OCI-LY1 (cell line): ENCODE results near the gene SEC61B.

Source experiments
- H2AFZ ChIP-seq: fragments of 200-600 bp; sonication (generic), shearing (Covaris generic); 2 replicates; pipeline ENCODE4 v1.6.0; 2014; ENCODE audit warnings: antibody characterized with exemption, mild to moderate bottlenecking, low read length
- H3F3A ChIP-seq: fragments of 200-600 bp; sonication (generic), shearing (Covaris generic); 2 replicates; pipeline ENCODE4 v1.6.0; 2014; ENCODE audit warnings: mild to moderate bottlenecking, antibody characterized with exemption, low read length, moderate library complexity; ENCODE audit not compliant: insufficient read depth
- H3K27ac ChIP-seq: fragments of 200-600 bp; sonication (generic); 2 replicates; pipeline ENCODE4 v1.5.1; 2014; ENCODE audit warnings: low read length, mixed run types, mild to moderate bottlenecking, low read depth; ENCODE audit not compliant: poor library complexity, severe bottlenecking
- H3K27me3 ChIP-seq: fragments of 200-600 bp; sonication (generic); 2 replicates; pipeline ENCODE4 v1.6.0; 2014; ENCODE audit warnings: antibody characterized with exemption, mild to moderate bottlenecking, low read length, moderate library complexity; ENCODE audit not compliant: insufficient read depth
- H3K36me3 ChIP-seq: fragments of 200-600 bp; sonication (generic); 2 replicates; pipeline ENCODE4 v1.6.1; 2014; ENCODE audit warnings: mild to moderate bottlenecking, antibody characterized with exemption, low read length, moderate library complexity, mixed read lengths; ENCODE audit not compliant: insufficient read depth
- H3K4me1 ChIP-seq: fragments of 200-600 bp; sonication (generic); 2 replicates; pipeline ENCODE4 v1.5.1; 2014; ENCODE audit warnings: mild to moderate bottlenecking, low read length, moderate library complexity; ENCODE audit not compliant: insufficient read depth, severe bottlenecking
- H3K4me2 ChIP-seq: fragments of 200-600 bp; sonication (generic), shearing (Covaris generic); 2 replicates; pipeline ENCODE4 v1.6.1; 2014; ENCODE audit warnings: low read length
- H3K4me3 ChIP-seq: fragments of 200-600 bp; sonication (generic); 2 replicates; pipeline ENCODE4 v1.5.1; 2014; ENCODE audit warnings: low read length, low read depth, mild to moderate bottlenecking, mixed read lengths; ENCODE audit not compliant: poor library complexity, severe bottlenecking
- H3K79me2 ChIP-seq: fragments of 200-600 bp; shearing (Covaris generic); 2 replicates; pipeline ENCODE4 v1.6.1; 2016; ENCODE audit warnings: mixed run types, low read length, mixed read lengths; ENCODE audit not compliant: insufficient read depth
- H3K9ac ChIP-seq: fragments of 200-600 bp; sonication (generic), shearing (Covaris generic); 2 replicates; pipeline ENCODE4 v1.6.1; 2014; ENCODE audit warnings: mild to moderate bottlenecking, low read length, mixed read lengths
- H3K9me2 ChIP-seq: fragments of 200-600 bp; sonication (generic), shearing (Covaris generic); 2 replicates; pipeline ENCODE4 v1.6.1; 2014; ENCODE audit warnings: low read depth, mild to moderate bottlenecking, low read length, mixed read lengths
- H3K9me3 ChIP-seq: fragments of 200-600 bp; shearing (Covaris generic); 2 replicates; pipeline ENCODE4 v1.6.1; 2014; ENCODE audit warnings: low read length, mixed read lengths
- H4K20me1 ChIP-seq: fragments of 200-600 bp; sonication (generic), shearing (Covaris generic); 2 replicates; pipeline ENCODE4 v1.6.0; 2016; ENCODE audit warnings: mild to moderate bottlenecking, low read length; ENCODE audit not compliant: insufficient read depth
- CTCF ChIP-seq: fragments of 200-600 bp; sonication (generic), shearing (Covaris generic); IDR thresholded peaks from 2 replicates; pipeline ENCODE4 v1.5.1; 2017; ENCODE audit warnings: mild to moderate bottlenecking, antibody characterized with exemption, low read length, moderate library complexity, mixed read lengths
- EZH2 ChIP-seq: fragments of 200-600 bp; sonication (generic), shearing (Covaris generic); IDR thresholded peaks from 2 replicates; pipeline ENCODE4 v1.8.0; 2017; ENCODE audit warnings: borderline replicate concordance, mixed run types, mild to moderate bottlenecking, antibody characterized with exemption, low read length, moderate library complexity, mixed read lengths

The SEC61B gene

GRCh38 chr9:99180662-99181061 lies 41.4 kb upstream of the SEC61B start:
- H3K27me3 ChIP-seq: no peaks in the 10 kb centered on the region
- no peaks in the 10 kb centered on the region for H3K9me2 ChIP-seq
- H3K4me2 ChIP-seq: no peak overlapping the region
- H3K79me2 ChIP-seq: no peaks in the 10 kb centered on the region
- no peak overlapping the region for H2AFZ ChIP-seq
- TF ChIP-seq EZH2 (no peak), CTCF (no peak)
- no peaks in the 10 kb centered on the region for H4K20me1 ChIP-seq
- H3K4me3 ChIP-seq: no peak overlapping the region
- peaks cover 28% of the 10 kb centered on the region for H3K4me1 ChIP-seq
- H3K9me3 ChIP-seq: no peaks in the 10 kb centered on the region
- H3K27ac ChIP-seq: no peak overlapping the region
- no peaks in the 10 kb centered on the region for H3F3A ChIP-seq
- no peak overlapping the region for H3K9ac ChIP-seq
- H3K36me3 ChIP-seq: no peaks in the 10 kb centered on the region

GRCh38 chr9:99181206-99181605 lies 40.9 kb upstream of the SEC61B start:
- H3K4me3 ChIP-seq: no peak overlapping the region
- no peak overlapping the region for H3K4me2 ChIP-seq
- H3K27me3 ChIP-seq: no peaks in the 10 kb centered on the region
- H3K36me3 ChIP-seq: no peaks in the 10 kb centered on the region
- no peak overlapping the region for H3K27ac ChIP-seq
- no peak overlapping the region for H2AFZ ChIP-seq
- H3K4me1 ChIP-seq: peaks cover 28% of the 10 kb centered on the region
- no peaks in the 10 kb centered on the region for H4K20me1 ChIP-seq
- no peaks in the 10 kb centered on the region for H3K79me2 ChIP-seq
- H3K9me3 ChIP-seq: no peaks in the 10 kb centered on the region
- H3K9ac ChIP-seq: no peak overlapping the region
- H3K9me2 ChIP-seq: no peaks in the 10 kb centered on the region
- H3F3A ChIP-seq: no peaks in the 10 kb centered on the region
- TF ChIP-seq CTCF: no peak

GRCh38 chr9:99181621-99182020 lies 40.5 kb upstream of the SEC61B start:
- Histone ChIP-seq H3K27ac (no peak overlapping the region), H3K9me2 (no peaks in the 10 kb centered on the region), H2AFZ (no peak overlapping the region), H3K9ac (no peak overlapping the region), H3K27me3 (no peaks in the 10 kb centered on the region), H3K4me1 (peaks cover 28% of the 10 kb centered on the region), H4K20me1 (no peaks in the 10 kb centered on the region), H3K9me3 (no peaks in the 10 kb centered on the region), H3K36me3 (no peaks in the 10 kb centered on the region), H3F3A (no peaks in the 10 kb centered on the region), H3K79me2 (no peaks in the 10 kb centered on the region), H3K4me3 (no peak overlapping the region), H3K4me2 (no peak overlapping the region)
- no peak for TF ChIP-seq CTCF
- no peak for TF ChIP-seq EZH2
